ENCODE results near the gene LMBRD2.
"Not testable (repeated sequence)": the region's sequence is repeated elsewhere in the genome, so short reads cannot be mapped to it uniquely, and the experiment has no call there.

LMBRD2 gene

DNA sequence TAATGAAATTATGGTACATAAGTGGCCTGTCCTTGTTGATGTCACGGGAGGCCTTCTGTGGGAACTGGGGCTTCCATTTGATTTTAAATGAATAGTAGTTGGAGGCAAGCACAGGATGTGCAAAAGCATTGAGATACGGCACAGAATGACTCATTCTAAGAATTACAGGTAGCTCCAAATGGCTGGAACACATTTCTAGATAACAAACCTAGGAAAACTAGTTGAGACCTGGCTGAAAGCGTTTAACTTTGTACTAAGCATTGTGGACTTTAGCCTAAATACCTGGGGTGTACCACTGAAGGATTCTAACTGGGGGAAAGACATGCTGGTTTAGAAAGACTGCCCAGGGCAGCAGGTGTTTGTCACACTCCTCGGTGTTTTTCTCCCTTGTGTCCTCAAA, 9.7 kb upstream of the LMBRD2 start:
- DNase-seq (ENCODE audit: low read depth) = no peak

DNA sequence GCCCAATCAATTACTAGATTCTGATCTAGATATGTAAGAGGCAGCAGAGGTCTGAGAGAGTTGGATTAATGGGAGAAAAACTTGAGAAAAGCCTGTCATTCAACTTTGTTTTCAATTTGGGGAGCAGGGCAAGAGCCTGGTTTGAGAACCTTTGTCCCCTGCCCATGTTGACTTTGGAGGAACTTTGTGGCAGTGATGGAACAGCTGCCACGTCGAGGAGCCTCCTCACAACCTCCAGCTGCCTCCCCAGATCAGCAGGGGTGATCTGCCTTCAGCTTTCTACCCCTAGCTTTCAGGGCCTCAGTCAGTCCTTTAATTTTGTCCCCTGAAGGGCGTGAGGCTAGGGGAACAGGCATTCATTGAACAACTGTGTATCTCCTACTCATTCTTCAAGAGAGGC, 8.9 kb upstream of the LMBRD2 start:
- no peak for DNase-seq (ENCODE audit: low read depth)

DNA sequence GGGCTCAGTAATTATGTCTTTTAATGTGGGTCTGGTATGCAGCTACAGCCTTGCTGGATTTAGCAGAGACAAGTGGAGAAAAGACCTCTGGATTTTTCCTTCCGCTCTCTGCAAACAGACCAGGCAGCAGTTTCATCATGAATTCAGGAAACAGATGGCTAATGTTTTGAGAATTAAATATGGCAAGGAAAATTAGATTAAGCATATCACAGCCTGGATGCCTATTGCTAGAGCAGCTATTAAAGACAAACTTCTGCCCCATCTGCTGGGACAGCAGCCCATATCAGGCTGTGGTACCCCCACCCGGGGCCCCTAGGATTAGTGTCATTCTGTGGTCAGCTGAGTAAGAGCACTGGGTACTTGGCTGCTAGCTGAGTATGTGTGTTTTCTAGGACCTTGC, 6.5 kb upstream of the LMBRD2 start:
- DNase-seq (ENCODE audit: low read depth) = no peak

DNA sequence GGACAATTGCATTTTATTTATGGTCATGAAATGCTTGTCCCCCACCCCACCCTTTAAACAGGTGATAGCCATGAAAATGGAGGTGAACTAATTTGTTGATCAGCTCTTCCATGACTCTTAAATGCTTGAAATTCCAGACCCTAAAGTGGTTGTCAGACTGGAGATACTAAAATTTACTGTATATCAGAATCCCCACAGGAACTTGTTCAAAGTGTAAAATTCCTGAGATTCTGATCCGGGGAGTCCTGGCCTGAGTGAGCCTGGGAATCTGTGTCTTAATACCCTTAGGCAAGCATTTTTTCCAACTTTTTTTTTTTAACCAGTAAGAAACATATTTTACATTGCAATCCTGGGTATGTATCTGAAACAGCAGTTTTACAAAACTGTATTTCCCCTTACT, 4.9 kb upstream of the LMBRD2 start:
- no peak for DNase-seq (ENCODE audit: low read depth)

DNA sequence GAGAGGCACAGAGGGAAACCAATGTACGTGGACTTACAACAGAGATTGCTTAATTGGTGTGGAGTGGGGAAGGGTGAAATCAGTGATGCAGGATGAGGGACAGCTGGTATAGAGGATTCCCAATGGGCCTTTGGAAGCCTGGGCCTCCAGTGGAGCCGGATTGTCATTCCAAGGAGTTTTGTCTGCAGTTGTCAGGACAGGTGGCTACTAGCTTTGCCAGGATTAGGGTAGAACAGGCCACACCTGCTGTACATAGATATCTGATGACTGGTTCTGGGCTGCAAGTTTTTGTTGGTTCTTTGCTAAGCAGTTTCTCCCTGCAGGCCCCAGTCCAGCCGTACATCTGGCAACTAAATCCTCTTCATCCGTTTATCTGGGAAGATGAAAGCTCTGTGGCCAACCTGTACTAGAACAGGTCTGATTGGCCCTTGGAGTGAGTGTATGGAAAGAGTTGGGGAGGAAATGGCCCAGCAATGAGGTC, 4.5 kb upstream of the LMBRD2 start:
- no peak for DNase-seq (ENCODE audit: low read depth)

DNA sequence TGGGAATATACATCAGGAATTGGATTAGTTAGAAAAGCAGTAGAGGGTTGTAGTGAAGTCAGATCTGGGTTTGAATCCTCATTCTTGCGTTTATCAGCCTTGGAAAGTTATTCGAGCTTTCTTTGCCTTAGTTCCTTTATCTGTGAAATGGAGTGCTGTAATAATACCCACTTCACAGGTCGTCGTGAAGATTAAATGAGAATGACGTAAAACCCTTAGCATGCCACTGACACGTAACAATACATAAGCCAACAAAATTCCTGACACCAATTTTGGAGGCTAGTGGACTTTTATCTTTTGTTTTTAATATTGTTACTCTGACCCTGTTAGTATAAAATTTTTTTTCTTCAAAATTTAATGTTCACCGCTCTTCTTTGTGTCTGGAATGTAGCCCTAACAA, 3.6 kb upstream of the LMBRD2 start:
- DNase-seq (ENCODE audit: low read depth) = no peak

DNA sequence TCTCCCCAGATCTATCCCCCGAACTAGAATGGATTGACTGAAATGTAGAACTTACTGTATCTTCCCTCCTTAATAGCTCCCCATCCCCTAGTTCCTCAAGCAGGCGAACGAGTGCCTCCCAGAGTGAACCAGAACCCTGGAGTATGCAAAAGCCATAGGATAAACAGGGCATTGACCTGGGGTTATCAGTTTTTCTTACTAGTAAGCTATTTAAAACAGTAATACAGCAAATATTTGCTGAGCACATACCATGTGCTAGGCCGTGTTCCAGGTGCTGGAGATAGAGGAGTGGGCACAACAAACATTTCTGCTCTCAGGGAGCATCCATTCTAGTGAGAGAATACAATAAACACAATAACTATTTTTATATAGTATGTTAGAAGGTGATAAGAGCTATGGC, 2.0 kb upstream of the LMBRD2 start:
- DNase-seq (ENCODE audit: low read depth) = no peak

DNA sequence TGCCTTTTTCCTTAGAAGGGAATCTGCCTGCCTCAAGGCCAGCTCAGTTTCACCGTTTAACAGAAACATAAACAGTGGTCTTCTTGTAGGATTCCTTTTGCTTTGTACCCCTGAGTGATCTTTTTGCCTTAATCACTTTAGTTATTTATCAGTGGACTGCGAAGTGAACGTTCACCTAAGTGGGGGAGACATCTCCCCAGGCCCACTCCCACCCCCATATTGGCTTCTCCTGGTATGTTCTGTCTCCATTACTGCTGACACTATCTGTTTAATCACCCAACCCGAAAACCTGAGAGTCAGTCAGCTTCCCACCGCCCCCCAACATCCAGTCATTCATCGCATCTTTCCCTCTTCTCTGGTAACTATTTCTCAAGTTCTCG, 1.6 kb upstream of the LMBRD2 start:
- DNase-seq (ENCODE audit: low read depth) = no peak

DNA sequence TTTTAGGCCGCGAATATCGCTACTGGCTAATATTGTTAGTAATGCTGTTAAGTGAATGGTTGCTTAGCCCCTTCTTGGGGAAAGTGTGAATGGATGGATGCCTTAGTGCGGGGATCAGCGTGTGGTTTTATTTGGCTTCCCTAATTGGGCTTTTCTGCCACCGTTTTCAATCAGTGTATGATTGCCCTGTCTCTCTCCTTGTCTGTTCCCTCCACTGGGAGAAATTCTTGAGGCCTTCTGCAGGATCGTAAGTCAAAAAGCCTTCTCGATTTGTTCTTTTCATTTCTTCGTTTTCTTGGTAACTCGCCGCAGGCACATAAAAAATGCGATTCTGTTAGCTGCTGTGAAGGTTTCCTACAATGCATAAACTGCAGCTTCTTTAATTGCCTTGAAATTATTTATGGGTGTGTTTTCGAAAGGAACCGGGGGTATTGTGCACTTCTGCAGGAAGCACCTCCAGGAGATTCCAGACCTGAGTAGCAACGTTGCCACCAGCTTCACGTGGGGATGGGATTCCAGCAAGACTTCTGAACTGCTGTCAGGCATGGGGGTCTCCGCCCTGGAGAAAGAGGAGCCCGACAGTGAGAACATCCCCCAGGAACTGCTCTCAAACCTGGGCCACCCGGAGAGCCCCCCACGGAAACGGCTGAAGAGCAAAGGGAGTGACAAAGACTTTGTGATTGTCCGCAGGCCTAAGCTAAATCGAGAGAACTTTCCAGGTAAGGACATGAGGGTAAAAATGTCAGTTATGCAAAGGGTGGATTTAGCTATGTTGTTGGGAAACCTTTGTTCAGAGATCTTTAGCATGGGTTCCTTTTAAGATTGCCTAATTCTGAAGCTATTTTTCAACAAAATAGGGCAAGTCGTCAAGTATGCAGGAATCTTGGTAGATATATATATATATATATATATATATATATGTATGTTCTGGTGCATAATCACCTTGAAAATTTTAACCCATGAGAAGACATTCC, 924 bp upstream of the LMBRD2 start:
- no peak for DNase-seq (ENCODE audit: low read depth)

DNA sequence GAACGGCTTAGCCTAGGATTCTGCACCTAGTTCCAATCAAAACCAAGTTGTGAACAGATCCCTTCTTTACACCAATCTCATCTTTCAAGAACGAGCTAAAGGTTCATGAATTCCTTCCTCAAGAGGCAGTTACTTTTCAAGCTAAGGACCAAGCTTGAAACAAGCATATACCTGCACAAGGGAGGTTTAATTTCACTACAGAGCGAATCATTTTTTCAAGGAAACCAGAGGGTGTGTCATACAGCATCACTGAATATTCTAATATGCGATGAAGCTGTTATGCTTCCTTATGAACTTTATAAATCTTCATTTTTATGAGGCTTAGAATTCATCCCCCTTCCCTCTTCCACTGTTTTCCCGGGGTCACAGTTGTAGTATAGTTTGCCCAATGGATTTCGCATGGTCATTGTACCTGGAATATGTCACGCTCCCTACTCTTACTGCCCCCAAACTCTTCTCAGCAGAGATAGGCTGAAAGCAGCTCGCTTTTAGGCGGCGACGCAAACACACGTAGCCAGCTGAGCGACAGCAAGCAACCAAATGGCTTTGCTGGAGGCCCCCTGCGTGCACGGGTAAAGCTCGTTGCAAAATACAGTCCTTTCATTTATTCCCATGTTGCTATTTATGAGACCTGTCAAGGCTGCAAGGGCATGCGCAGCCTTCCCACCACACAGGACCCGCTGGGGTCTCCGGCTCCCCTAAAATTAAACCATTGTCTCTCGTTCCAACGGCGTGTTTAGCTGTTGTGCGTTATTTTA, 832 bp downstream of the LMBRD2 start:
- peak; percentile 18 for DNase-seq (ENCODE audit: low read depth)

DNA sequence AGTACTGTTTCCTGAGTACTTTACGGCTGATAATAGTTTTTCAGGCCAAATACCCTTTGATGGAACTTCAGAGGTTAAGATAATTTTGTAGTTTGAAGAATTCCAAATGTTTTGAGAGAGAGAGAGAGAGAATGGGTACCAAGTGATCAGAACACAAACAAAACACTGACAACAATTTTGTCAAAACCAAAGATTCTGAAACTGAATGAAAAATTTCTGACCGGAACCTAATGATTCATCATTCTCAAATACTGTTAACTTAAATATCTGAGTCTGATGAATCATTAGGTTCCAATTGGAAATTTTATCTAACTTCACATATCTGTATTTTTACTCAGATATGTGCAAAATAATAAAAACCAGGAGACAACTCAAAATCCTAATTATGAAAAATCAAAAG, 4.0 kb downstream of the LMBRD2 start:
- no peak for DNase-seq (ENCODE audit: low read depth)

DNA sequence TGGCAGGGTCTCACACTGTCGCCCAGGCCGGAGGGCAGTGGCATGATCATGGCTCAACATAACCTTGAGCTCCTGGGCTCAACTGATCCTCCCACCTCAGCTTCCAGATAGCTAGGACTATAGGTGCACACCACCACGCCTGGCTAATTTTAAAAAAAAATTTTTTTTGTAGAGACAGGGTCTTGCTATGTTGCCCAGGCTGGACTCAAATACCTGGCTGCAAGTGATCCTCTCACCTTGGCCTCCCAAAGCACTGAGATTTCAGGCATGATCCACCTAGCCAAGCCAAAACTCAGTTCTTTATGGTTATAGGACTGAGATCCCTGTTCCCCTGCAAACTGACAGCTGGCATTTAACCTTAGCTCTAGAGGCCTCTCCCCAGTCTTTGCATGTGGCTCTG, 5.3 kb downstream of the LMBRD2 start:
- DNase-seq (ENCODE audit: low read depth) = no peak

DNA sequence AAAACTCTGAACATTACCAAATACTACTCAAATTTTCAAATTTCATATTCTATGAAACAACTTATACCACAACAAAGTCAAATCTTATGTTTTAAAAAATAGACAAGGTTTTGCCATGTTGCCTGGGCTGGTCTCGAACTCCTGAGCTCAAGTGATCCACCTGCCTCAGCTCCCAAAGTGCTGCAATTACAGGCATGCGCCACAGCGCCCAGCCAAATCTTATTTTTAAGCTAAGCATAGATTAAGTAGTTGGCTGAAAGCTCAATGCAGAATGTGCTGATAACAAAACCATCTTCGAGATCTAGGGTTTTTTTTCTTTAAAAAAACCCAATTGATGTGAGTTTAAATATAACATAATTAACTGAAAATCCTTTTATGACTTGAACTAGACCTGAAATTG, 6.4 kb downstream of the LMBRD2 start:
- DNase-seq (ENCODE audit: low read depth) = no peak

DNA sequence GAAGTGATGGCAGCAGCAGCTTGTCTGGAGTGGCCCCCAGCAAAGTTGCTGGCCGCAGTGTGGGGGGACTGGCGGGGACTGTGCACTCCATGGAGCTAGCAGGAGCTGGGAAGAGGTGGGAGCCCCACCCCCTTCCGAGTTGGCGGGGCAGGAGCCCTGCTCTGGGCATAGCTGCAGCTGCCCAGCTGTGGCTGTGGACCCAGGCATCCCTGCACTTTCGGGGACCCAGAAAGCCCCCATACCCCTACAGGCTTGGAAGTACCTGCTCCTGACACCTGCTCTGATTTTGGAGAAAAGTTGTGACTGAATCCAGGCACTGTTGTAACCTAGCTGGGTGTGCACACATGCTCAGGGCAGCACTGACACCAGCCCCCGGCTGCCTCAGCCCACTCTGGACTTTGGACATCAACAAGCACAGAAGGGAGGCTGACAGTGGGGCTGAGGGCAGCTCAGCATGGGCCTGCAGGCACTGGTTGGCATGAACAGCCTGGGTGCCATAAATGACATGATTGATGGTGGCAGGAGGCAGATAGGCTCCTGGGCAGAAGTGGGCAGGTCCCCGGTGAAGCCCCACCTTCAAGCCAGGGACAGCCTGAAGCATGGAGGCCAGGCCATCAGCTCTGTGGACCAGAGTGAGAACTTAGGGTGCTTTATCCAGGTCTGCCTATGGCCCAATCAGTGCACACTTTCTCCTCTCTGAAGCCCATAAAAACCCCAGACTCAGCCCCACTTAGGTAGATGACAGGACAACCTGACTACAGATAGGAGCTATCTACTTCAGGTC, 12.6 kb downstream of the LMBRD2 start:
- no peak for DNase-seq (ENCODE audit: low read depth)

DNA sequence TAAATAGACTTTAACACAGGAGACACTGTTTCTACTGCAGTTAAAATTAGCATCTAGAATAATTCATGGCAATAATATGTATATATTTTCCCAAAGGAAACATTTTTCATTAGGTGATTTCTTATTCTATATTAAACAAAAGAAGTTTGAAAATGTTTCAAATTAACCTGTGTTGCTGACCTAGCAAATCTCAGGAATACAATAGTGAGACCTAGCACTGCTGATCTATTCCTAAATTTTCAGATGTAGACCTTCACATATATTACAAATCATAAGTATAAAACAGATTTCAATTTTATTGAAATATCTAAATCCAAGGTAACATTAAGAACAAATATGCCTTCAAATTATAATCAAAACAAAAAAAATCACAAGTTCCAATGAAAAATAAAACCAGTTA, 15.1 kb downstream of the LMBRD2 start:
- no peak for DNase-seq (ENCODE audit: low read depth)

DNA sequence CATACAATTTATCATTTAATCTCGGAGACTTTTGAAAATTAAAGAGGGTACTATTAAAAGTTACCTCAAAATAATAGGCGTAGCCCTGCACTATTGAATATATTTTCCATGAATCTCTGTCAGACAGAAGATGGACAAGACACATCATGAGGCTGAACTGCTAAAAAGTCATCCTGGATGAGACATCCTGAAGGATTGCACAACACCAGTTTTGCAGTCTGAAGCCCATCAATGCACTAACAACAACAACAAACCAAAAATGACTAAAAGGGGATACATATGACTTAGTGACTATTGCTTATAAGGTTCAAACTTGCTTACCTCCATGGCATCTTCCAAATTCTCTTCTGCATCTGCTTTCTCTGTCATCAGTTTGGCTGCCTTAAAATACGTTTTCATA, 15.7 kb downstream of the LMBRD2 start:
- no peak for DNase-seq (ENCODE audit: low read depth)

DNA sequence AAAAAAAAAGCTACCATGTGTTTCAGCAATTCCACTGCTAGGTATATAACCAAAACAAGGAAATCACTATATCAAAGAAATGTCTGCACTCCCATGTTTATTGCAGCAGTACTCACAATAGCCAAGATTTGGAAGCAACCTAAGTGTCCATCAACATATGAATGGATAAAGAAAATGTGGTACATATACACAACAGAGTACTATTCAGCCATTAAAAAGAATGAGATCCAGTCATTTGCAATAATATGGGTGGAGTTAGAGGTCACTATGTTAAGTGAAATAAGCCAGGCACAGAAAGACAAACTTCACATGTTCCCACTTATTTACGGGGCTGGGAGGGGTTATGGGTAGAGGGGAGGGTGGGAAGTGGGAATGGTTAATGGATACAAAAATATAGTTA, 18.7 kb downstream of the LMBRD2 start:
- not testable (repeated sequence) for DNase-seq (ENCODE audit: low read depth)

DNA sequence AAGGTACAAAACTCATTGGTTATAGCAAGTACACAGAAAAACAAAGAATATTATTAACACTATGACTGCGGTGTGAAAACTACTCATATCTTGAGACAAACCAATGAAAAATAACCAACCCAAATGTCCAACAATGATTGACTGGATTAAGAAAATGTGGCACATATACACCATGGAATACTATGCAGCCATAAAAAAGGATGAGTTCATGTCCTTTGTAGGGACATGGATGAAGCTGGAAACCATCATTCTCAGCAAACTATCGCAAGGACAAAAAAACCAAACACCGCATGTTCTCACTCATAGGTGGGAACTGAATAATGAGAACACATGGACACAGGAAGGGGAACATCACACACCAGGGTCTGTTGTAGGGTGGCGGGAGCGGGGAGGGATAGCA, 22.0 kb downstream of the LMBRD2 start:
- not testable (repeated sequence) for DNase-seq (ENCODE audit: low read depth)

DNA sequence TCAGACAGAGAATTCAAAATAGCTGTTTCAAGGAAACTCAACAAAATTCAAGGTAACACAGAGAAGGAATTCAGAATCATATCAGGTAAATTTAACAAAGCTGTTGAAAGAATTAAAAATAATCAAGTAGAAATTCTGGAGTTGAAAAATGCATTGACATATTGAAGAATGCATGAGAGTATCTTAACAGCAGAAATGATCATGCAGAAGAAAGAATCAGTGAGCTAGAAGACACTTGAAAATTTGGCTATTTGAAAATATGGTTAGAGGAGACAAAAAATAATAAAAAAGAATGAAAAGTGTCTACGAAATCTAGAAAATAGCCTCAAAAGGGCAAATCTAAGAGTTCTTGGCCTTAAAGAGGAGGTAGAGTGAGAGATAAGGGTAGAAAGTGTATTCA, 22.9 kb downstream of the LMBRD2 start:
- no peak for DNase-seq (ENCODE audit: low read depth)

DNA sequence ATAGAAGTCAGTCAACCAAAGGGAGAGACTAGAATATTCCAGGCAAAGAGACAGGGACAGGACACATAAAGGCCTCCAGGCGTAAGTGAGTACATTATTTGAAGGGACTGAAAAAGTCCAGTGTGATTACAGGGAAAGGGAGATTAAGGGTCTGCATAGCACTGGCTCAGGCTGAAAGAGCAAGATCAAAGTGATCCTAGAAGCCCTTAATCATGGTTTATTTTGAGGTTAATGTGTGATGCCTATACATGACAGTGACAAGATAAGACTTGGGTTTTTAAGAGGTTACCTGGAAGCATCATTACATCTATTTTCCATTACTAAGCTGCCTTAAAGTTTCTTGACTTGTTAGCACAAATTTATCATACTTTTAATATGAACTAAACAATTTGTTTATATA, 25.8 kb downstream of the LMBRD2 start:
- DNase-seq (ENCODE audit: low read depth) = no peak

DNA sequence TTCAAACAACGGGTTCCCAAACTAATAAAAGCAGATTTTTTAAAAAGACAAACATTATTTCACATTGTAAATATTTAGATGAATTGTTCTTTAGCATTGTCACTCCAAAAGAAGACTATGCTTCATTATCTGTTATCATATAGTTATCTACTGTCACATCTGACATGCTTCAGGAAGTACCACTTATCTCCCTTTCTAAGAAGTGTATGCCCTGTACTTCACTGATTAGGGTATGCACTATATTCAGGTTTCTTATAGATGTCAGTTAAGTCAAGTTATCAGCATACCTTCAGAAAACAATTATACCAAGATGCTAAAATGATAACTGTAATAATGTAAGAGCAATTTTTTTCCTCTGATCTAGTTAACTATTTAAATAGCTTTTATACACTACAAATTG, 40.4 kb downstream of the LMBRD2 start:
- DNase-seq (ENCODE audit: low read depth) = no peak

DNA sequence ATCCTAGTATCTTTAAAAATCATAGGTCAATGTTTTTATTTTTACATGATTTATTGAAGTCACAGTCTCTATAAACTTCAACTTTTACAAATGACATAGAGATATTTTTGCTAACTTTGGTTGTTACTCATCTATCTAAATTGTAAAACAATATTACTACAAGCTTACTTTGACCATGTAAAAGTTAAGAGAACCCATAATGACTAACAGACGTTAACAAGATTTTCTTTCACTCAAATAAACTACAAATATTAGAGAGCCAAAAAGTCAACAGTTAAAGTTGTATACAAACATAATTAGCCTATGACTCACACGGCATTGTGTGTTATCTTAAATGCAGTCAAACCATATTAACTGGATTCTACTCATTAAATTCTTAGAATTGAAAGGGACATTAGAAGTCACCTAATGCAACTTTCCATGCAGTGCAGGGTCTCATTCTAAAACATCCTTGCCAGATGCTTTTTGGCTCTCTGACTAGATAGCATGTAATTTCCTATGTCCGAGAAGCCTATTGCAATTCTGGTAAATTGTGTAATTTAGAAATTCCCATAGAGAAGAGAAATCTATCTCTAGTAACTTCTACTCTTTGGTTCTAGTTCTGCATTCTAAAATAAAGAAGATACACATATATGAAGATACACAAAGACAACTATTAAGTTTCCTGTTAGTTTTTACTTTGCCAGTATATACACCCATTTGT, 42.8 kb downstream of the LMBRD2 start:
- DNase-seq (ENCODE audit: low read depth) = no peak

Measured in activated T-cell treated with anti-CD3 and anti-CD28 coated beads for 1 hour (primary cell).